SU-DHL-6 (cell line): ENCODE measurements around the gene CRTC3.
A peak's percentile ranks its signal among the peaks of the same experiment; 100 is the strongest.
"Not testable (repeated sequence)": the region's sequence is repeated elsewhere in the genome, so short reads cannot be mapped to it uniquely, and the experiment has no call there.

ENCODE experiments used
- H2AFZ ChIP-seq: fragments of 200-600 bp; sonication (generic); 2 replicates; pipeline ENCODE4 v1.6.1; 2014; ENCODE audit warnings: low read depth, mild to moderate bottlenecking, moderate library complexity, mixed read lengths, antibody characterized with exemption, low read length; ENCODE audit not compliant: severe bottlenecking
- H3F3A ChIP-seq: fragments of 200-600 bp; shearing (Covaris generic); 2 replicates; pipeline ENCODE4 v1.6.0; 2016; ENCODE audit warnings: antibody characterized with exemption, mild to moderate bottlenecking; ENCODE audit not compliant: insufficient read depth
- H3K27ac ChIP-seq: fragments of 200-600 bp; sonication (generic); 2 replicates; pipeline ENCODE4 v1.5.1; 2016; ENCODE audit warnings: low read depth, mild to moderate bottlenecking, low read length, moderate library complexity, mixed read lengths
- H3K27me3 ChIP-seq: fragments of 200-600 bp; sonication (generic), shearing (Covaris generic); 2 replicates; pipeline ENCODE4 v1.6.0; 2014; ENCODE audit warnings: mild to moderate bottlenecking, low read length
- H3K36me3 ChIP-seq: fragments of 200-600 bp; sonication (generic); 2 replicates; pipeline ENCODE4 v1.6.1; 2014; ENCODE audit warnings: mild to moderate bottlenecking, low read length, mixed read lengths
- H3K4me2 ChIP-seq: fragments of 300-600, 200-600 bp; shearing (Covaris generic), sonication (generic); 2 replicates; pipeline ENCODE4 v1.6.0; 2014; ENCODE audit warnings: low read length, low read depth, mild to moderate bottlenecking; ENCODE audit not compliant: poor library complexity, severe bottlenecking
- H3K4me3 ChIP-seq: fragments of 200-600 bp; sonication (generic); 2 replicates; pipeline ENCODE4 v1.5.1; 2014; ENCODE audit warnings: antibody characterized with exemption, low read length, mild to moderate bottlenecking, mixed read lengths; ENCODE audit not compliant: insufficient read depth, poor library complexity, severe bottlenecking
- H3K79me2 ChIP-seq: fragments of 200-600 bp; sonication (generic); 2 replicates; pipeline ENCODE4 v1.6.1; 2014; ENCODE audit warnings: mild to moderate bottlenecking, low read length, moderate library complexity; ENCODE audit not compliant: insufficient read depth
- H3K9ac ChIP-seq: fragments of 200-600 bp; sonication (generic); 2 replicates; pipeline ENCODE4 v1.7.0; 2014; ENCODE audit warnings: mild to moderate bottlenecking, low read length
- H3K9me2 ChIP-seq: fragments of 200-600 bp; sonication (generic); replicated peaks from 2 replicates; pipeline ENCODE4 v1.6.1; 2014; ENCODE audit warnings: low read length; ENCODE audit not compliant: insufficient read depth
- H3K9me3 ChIP-seq: fragments of 200-600 bp; sonication (generic); 2 replicates; pipeline ENCODE4 v1.6.1; 2014; ENCODE audit warnings: low read length, mixed read lengths; ENCODE audit not compliant: insufficient read depth
- H4K20me1 ChIP-seq: fragments of 200-600 bp; sonication (generic); 2 replicates; pipeline ENCODE4 v1.6.1; 2014; ENCODE audit warnings: low read depth, mild to moderate bottlenecking, antibody characterized with exemption, low read length, moderate library complexity, mixed read lengths
- EZH2phosphoT487 ChIP-seq: fragments of 200-600 bp; sonication (generic), shearing (Covaris generic); conservative IDR thresholded peaks from 2 replicates; pipeline ENCODE4 v1.6.1; 2018; ENCODE audit warnings: mild to moderate bottlenecking, antibody characterized with exemption, low read length, moderate library complexity, mixed read lengths
- TF ChIP-seq, protein P1 (sequence below): fragments of 200-600 bp; sonication (generic); IDR thresholded peaks from one replicate; pipeline ENCODE4 v1.5.1; 2017; ENCODE audit warnings: antibody characterized with exemption, mild to moderate bottlenecking, low read length, moderate library complexity; ENCODE audit not compliant: insufficient read depth, poor library complexity, severe bottlenecking

The CRTC3 gene

DNA sequence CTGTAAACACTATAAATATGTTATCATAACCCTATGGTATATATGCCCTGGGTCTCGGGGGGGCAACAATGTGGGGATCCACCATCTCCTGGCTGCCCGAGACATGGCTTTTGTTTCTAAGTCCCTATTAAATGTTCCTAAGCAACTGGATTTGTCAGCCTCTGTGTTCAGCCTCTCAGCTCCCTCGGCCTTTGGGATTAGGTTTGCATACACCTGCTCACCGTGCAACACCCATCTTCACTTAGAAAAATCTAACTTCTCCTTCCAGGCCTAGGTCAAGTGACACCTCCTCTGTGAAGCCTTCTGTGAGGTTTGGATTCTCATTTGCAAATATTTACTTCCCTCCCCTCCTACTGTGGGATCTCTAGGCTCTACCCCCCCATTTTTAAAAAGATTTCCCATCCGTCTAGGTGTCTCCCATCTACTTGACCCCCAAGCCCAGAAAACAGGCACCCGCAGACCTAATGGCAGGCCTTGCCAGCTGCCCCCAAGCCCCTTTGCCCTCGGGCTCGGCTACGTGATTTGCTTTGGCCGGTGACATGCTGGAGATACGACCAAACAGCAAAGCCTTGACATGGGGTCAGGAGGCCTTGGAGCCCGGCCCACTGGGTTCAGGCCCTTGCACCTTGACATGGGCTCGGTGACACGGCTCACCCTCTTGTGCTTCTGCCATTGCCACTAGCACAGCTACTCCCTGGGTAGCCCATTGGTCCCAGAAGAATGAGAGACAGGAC lies 121.4 kb downstream of the CRTC3 start:
- H3K9me2 ChIP-seq: no peaks in the 10 kb centered on the region
- H3K9me3 ChIP-seq: no peaks in the 10 kb centered on the region
- H3K27me3 ChIP-seq: no peaks in the 10 kb centered on the region
- H3K36me3 ChIP-seq: no peaks in the 10 kb centered on the region
- H3K4me2 ChIP-seq: no peak overlapping the region
- TF ChIP-seq EZH2phosphoT487: no peak
- TF ChIP-seq, protein P1, sequence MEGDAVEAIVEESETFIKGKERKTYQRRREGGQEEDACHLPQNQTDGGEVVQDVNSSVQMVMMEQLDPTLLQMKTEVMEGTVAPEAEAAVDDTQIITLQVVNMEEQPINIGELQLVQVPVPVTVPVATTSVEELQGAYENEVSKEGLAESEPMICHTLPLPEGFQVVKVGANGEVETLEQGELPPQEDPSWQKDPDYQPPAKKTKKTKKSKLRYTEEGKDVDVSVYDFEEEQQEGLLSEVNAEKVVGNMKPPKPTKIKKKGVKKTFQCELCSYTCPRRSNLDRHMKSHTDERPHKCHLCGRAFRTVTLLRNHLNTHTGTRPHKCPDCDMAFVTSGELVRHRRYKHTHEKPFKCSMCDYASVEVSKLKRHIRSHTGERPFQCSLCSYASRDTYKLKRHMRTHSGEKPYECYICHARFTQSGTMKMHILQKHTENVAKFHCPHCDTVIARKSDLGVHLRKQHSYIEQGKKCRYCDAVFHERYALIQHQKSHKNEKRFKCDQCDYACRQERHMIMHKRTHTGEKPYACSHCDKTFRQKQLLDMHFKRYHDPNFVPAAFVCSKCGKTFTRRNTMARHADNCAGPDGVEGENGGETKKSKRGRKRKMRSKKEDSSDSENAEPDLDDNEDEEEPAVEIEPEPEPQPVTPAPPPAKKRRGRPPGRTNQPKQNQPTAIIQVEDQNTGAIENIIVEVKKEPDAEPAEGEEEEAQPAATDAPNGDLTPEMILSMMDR: no peak
- no peaks in the 10 kb centered on the region for H3K79me2 ChIP-seq
- H2AFZ ChIP-seq: no peak overlapping the region
- H3K4me3 ChIP-seq: no peak overlapping the region
- H3K9ac ChIP-seq: no peak overlapping the region
- H3F3A ChIP-seq: 0 out of 2 replicates have a peak, but pooled peaks cover 4% of the 10 kb centered on the region
- no peaks in the 10 kb centered on the region for H4K20me1 ChIP-seq
- H3K27ac ChIP-seq: no peak overlapping the region

DNA sequence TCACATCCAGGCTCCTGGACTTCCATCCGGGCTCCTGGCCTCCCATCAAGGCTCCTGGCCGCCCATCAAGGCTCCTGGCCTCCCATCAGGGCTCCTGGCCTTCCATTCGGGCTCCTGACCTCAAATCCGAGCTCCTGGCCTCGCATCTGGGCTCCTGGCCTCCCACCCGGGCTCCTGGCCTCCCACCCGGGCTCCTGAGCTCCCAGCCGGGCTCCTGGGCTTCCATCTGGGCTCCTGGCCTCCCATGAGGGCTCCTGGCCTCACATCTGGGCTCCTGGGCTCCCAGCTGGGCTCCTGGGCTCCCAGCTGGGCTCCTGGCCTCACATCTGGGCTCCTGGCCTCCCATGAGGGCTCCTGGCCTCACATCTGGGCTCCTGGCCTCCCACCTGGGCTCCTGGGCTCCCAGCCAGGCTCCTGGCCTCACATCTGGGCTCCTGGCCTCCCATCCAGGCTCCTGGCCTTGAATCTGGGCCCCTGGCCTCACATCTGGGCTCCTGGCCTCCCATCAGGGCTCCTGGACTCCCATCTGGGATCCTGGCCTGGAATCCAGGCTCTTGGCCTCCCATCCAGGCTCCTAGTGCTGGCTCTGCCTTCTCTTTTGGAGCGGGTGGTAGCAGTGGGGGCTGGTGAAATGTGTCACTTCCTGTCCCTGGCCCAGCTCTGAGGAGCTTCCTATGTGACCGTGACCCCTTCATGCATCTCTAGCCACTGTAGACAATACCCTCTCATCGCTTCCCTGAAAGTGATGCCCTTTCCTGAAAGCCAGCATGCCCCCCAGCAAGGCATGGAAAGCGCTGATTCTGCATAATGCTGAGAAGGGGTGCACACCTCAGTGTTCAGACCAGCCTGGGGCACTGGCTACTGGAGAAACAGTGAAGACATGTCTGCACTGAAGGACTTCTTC lies 124.8 kb downstream of the CRTC3 start:
- Histone ChIP-seq H3K79me2 (no peaks in the 10 kb centered on the region), H3K4me2 (no peak overlapping the region), H3K27me3 (no peaks in the 10 kb centered on the region), H2AFZ (no peak overlapping the region), H3K27ac (no peak overlapping the region), H3F3A (0 out of 2 replicates have a peak, but pooled peaks cover 4% of the 10 kb centered on the region), H3K36me3 (no peaks in the 10 kb centered on the region), H3K9me2 (no peaks in the 10 kb centered on the region), H3K9me3 (no peaks in the 10 kb centered on the region), H3K4me3 (no peak overlapping the region), H3K9ac (no peak overlapping the region), H4K20me1 (no peaks in the 10 kb centered on the region)
- TF ChIP-seq, protein P1: no peak
- no peak for TF ChIP-seq EZH2phosphoT487

DNA sequence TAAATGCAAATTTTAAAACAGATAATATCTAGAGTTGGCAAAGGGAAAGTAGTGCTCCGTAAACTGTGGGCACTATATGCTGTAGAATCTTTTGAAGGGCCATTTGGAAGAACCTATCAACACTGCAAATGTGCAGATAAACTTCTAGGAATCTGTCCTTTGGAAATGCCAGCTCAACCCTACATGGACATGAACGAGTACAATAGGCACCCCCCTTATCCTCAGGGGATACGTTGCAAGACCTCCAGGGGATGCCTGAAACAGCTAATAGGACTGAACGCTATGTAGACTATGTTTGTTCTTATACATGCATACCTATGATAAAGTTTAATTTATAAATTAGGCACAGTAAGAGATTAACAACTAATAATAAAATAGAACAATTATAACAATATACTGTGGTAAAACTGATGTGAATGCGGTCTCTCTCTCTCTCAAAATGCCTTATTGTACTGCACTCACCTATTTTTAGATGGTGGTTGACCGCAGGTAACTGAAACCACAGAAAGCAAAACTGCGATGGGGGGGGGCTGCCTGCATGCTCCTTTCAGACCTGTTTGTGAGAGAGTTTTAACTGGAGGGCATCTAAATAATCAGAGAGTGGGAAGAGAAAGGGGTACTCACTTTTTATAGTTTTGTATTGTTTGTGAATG lies 127.9 kb downstream of the CRTC3 start:
- H3K4me2 ChIP-seq: peak overlapping the region; percentile 48

More for the DNA sequence above, 127.9 kb downstream of the CRTC3 start:
- H4K20me1 ChIP-seq, H2AFZ ChIP-seq, H3F3A ChIP-seq, H3K36me3 ChIP-seq, H3K27me3 ChIP-seq, H3K27ac ChIP-seq, H3K9ac ChIP-seq, H3K79me2 ChIP-seq, H3K9me3 ChIP-seq, H3K4me3 ChIP-seq, H3K9me2 ChIP-seq: not testable (repeated sequence)
